HL-60/S4 (cell line): ENCODE results near the gene AFG1L.
"Not testable (repeated sequence)": the region's sequence is repeated elsewhere in the genome, so short reads cannot be mapped to it uniquely, and the experiment has no call there.

Experiments used
- in situ Hi-C: fragments of 300-500 bp; cut with MboI; formaldehyde crosslinking; loops from 2 replicates; pipeline ENCODE4 v1.14.3; 2022; ENCODE audit warnings: low sequenced_read_pairs

The AFG1L gene

GRCh38 chr6:108449717-108450116, 154.9 kb downstream of the AFG1L start:
- in situ Hi-C loops = not testable (repeated sequence)

GRCh38 chr6:108451816-108452215, 157.0 kb downstream of the AFG1L start:
- in situ Hi-C loops = no loop called here

- in situ Hi-C loops = no loop called here
Observed at GRCh38 chr6:108452711-108453195, 157.9 kb downstream of the AFG1L start.

- in situ Hi-C loops = no loop called here
Observed at GRCh38 chr6:108453601-108454185, 158.8 kb downstream of the AFG1L start.

GRCh38 chr6:108454356-108454755, 159.5 kb downstream of the AFG1L start:
- in situ Hi-C loops = no loop called here

GRCh38 chr6:108455688-108456087, 160.8 kb downstream of the AFG1L start:
- in situ Hi-C loops = no loop called here

- in situ Hi-C loops = no loop called here
Observed at GRCh38 chr6:108463784-108464183, 168.9 kb downstream of the AFG1L start.

- in situ Hi-C loops = no loop called here
Observed at GRCh38 chr6:108464418-108465097, 169.7 kb downstream of the AFG1L start.

- in situ Hi-C loops = no loop called here
Observed at GRCh38 chr6:108465098-108465495, 170.2 kb downstream of the AFG1L start.

- in situ Hi-C loops = no loop called here
Observed at GRCh38 chr6:108468346-108468745, 173.5 kb downstream of the AFG1L start.

GRCh38 chr6:108469316-108469715, 174.5 kb downstream of the AFG1L start:
- in situ Hi-C loops = no loop called here

- in situ Hi-C loops = no loop called here
Observed at GRCh38 chr6:108473197-108473596, 178.3 kb downstream of the AFG1L start.

GRCh38 chr6:108476376-108476775, 181.5 kb downstream of the AFG1L start:
- in situ Hi-C loops = no loop called here

- in situ Hi-C loops = no loop called here
Observed at GRCh38 chr6:108476847-108477430, 182.1 kb downstream of the AFG1L start.

GRCh38 chr6:108482559-108482958, 187.7 kb downstream of the AFG1L start:
- in situ Hi-C loops = no loop called here

- in situ Hi-C loops = no loop called here
Observed at GRCh38 chr6:108484016-108484415, 189.2 kb downstream of the AFG1L start.

GRCh38 chr6:108489699-108490098, 194.8 kb downstream of the AFG1L start:
- in situ Hi-C loops = loop anchor here (10.0 kb wide), 1 partner anchor 375 kb away; no protein-coding TSS in a partner anchor

GRCh38 chr6:108492131-108492766, 197.4 kb downstream of the AFG1L start:
- in situ Hi-C loops = loop anchor here (10.0 kb wide), 1 partner anchor 377 kb away; no protein-coding TSS in a partner anchor

GRCh38 chr6:108494434-108494833, 199.6 kb downstream of the AFG1L start:
- in situ Hi-C loops = loop anchor here (10.0 kb wide), 1 partner anchor 380 kb away; no protein-coding TSS in a partner anchor

GRCh38 chr6:108497883-108498282, 203.0 kb downstream of the AFG1L start:
- in situ Hi-C loops = loop anchor here (10.0 kb wide), 1 partner anchor 383 kb away; no protein-coding TSS in a partner anchor

GRCh38 chr6:108501559-108501958, 206.7 kb downstream of the AFG1L start:
- in situ Hi-C loops = loop anchor here (25.0 kb wide), 1 partner anchor 814 kb away; no protein-coding TSS in a partner anchor
